Adrenal gland (tissue), 12 donors: ENCODE results near the gene TTC3. TPM values are rescaled to one million over a fixed set of nuclear protein-coding genes. Genes with fewer than 3 reads are reported as not detected.

Source experiments
- DNase-seq, 7 donors: peaks; one replicate each; pipeline ENCODE4 v3.0.0-alpha.2; 2019 to 2020
- H3K27ac ChIP-seq, 5 donors: fragments of 200-600 bp; sonication (generic) in 4 of 5; 1 replicate in 3 of 5; 2 replicates in 2 of 5; pipeline versions ENCODE4 v1.5.1 to v1.8.0; 2016 to 2020; ENCODE audit warnings: mild to moderate bottlenecking in 1 of 5
- H3K27me3 ChIP-seq: fragments of 200-600 bp; 2 replicates; pipeline ENCODE4 v1.8.0; 2021
- H3K36me3 ChIP-seq, 2 donors: fragments of 200-600 bp; replicated peaks in 1 of 2; 1 replicate in 1 of 2; 2 replicates in 1 of 2; pipeline versions ENCODE4 v1.5.1 to v1.8.0; 2018 to 2022
- H3K4me1 ChIP-seq, 2 donors: fragments of 200-600 bp; replicated peaks in 1 of 2; 1 replicate in 1 of 2; 2 replicates in 1 of 2; pipeline versions ENCODE4 v1.5.1 to v1.8.0; 2018 to 2021
- H3K4me3 ChIP-seq, 4 donors: fragments of 200-600 bp; sonication (generic) in 3 of 4; one replicate each; pipeline ENCODE4 v1.5.1; 2016 to 2018
- H3K9me3 ChIP-seq, 3 donors: fragments of 200-600 bp; sonication (generic) in 1 of 3; replicated peaks in 1 of 3; 1 replicate in 2 of 3; 2 replicates in 1 of 3; pipeline versions ENCODE4 v1.5.1 to v1.8.0; 2016 to 2021
- POLR2A ChIP-seq, 2 donors: fragments of 450-650 bp; IDR thresholded peaks; one replicate each; pipeline ENCODE4 v1.6.1; 2017; ENCODE audit warnings: antibody characterized with exemption in 2 of 2, mild to moderate bottlenecking in 2 of 2, moderate library complexity in 1 of 2
- WGBS, 4 donors: extraction: QIAGEN DNeasy Blood & Tissue Kit in 2 of 4; methylation state at CpG; one replicate each; pipeline versions ENCODE4 v1.1.5 to v1.1.7; 2013 to 2017; 5-methylcytosine and 5-hydroxymethylcytosine counted together
- intact Hi-C, 2 donors: fragments of 100-400 bp; cut with DNase I; formaldehyde crosslinking; loops; one replicate each; pipeline versions ENCODE4 v1.14.1 to v1.15.0; 2022 to 2023
- polyA plus RNA-seq, 3 donors: library from polyadenylated mRNA; stranded (reverse); fragments of 200-250 nt in 2 of 3; fragments of 350-450 nt in 1 of 3; fragmentation: Illumina TruSeq in 1 of 3; extraction: RNeasy Lipid Tissue Mini Kit (QIAGEN cat#74804) in 1 of 3; gene quantifications; one replicate each; pipeline ENCODE4 v1.2.3, GENCODE V29; 2013 to 2014
- total RNA-seq, 9 donors: library from RNA; depleted of rRNA in 4 of 9; stranded (reverse); fragments of >200 nt in 4 of 9; fragments of 120-200 nt in 1 of 9; fragmentation: NEBNext Ultra II Directional in 1 of 9; extraction: Animal tissue kit (Norgen Biotek cat#: 25700) in 1 of 9; gene quantifications; one replicate each; pipeline versions ENCODE4 v1.1.0 to v1.2.4, GENCODE V29; 2013 to 2023
- TF ChIP-seq, protein P1 (sequence below), 6 experiments: fragments of 450-650 bp in 4 of 6; fragments of 200-600 bp in 2 of 6; sonication (generic) in 1 of 6; IDR thresholded peaks; 1 replicate in 5 of 6; 2 replicates in 1 of 6; pipeline versions ENCODE4 v1.5.1 to v1.8.0; 2016 to 2021; ENCODE audit warnings: antibody characterized with exemption in 6 of 6, mild to moderate bottlenecking in 2 of 6, moderate library complexity in 1 of 6
- donor health status: healthy with polysubstance abuse.
- donor health status: Bipolar disorder and iron deficiency.
- donor health status: DM: yes; HTN: yes; CAD: no.
- donor health status: DM: no; HTN: no; CAD: no.
- donor health status: DM: no; HTN: no; CAD: no.
- donor health status: DM: yes; HTN: yes; CAD: no.

Gene TTC3
- total and polyA plus RNA-seq, 12 donors, result 37.9 to 286 (median 136) TPM

DNA sequence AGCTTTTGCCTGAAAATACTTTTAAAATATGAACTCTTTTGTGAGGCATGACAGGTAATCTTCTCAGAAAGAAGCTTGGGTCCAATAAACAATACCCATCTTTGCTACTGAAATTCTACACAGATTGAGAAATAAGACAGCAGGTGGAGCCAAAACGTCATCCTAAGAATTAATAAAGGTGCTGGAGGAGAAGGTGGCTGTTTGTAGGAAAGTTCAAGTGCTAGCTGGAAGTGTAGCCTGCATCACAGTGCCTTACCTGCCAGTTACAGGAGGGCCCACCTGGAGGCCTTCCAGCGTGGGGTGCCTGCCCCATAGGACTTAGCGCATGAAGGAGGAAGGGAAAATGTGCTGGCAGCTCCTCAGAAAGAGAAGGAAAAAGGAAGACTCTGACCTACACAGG is 93.7 kb downstream of the TTC3 start:
- 29 to 77% (median 53%) methylated on average over 3 of the region's 3 CpGs for WGBS, 4 donors
- Histone ChIP-seq H3K36me3 (peaks cover 0 to 34% of the 10 kb centered on the region in 2 donors), H3K9me3 (no peaks in the 10 kb centered on the region), H3K4me1 (peaks cover 0 to 5% of the 10 kb centered on the region in 2 donors), H3K27ac (no peak overlapping the region), H3K4me3 (no peak overlapping the region), H3K27me3 (no peaks in the 10 kb centered on the region)
- TF ChIP-seq, protein P1, sequence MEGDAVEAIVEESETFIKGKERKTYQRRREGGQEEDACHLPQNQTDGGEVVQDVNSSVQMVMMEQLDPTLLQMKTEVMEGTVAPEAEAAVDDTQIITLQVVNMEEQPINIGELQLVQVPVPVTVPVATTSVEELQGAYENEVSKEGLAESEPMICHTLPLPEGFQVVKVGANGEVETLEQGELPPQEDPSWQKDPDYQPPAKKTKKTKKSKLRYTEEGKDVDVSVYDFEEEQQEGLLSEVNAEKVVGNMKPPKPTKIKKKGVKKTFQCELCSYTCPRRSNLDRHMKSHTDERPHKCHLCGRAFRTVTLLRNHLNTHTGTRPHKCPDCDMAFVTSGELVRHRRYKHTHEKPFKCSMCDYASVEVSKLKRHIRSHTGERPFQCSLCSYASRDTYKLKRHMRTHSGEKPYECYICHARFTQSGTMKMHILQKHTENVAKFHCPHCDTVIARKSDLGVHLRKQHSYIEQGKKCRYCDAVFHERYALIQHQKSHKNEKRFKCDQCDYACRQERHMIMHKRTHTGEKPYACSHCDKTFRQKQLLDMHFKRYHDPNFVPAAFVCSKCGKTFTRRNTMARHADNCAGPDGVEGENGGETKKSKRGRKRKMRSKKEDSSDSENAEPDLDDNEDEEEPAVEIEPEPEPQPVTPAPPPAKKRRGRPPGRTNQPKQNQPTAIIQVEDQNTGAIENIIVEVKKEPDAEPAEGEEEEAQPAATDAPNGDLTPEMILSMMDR (IDR thresholded peaks at IDR 0.05), result peak in 2 of 6 experiments; percentile 15 to 19
- no peak for TF ChIP-seq POLR2A (IDR thresholded peaks at IDR 0.05)
- intact Hi-C loops, result no loop called here
- DNase-seq, result no peak

- Histone ChIP-seq H3K27me3 (no peaks in the 10 kb centered on the region), H3K27ac (no peak overlapping the region), H3K36me3 (peaks cover 0 to 23% of the 10 kb centered on the region in 2 donors), H3K4me3 (no peak overlapping the region), H3K4me1 (peaks cover 0 to 5% of the 10 kb centered on the region in 2 donors), H3K9me3 (no peaks in the 10 kb centered on the region)
- intact Hi-C loops, result no loop called here
- DNase-seq, result no peak
- WGBS, 4 donors, result 91 to 100% (median 95%) methylated on average over 4 of the region's 4 CpGs
- no peak for TF ChIP-seq POLR2A (IDR thresholded peaks at IDR 0.05)
Measured at GRCh38 chr21:37168666-37169065, 95.6 kb downstream of the TTC3 start.

- Histone ChIP-seq H3K9me3 (no peaks in the 10 kb centered on the region), H3K4me3 (no peak overlapping the region), H3K27me3 (no peaks in the 10 kb centered on the region), H3K4me1 (no peaks in the 10 kb centered on the region), H3K27ac (no peak overlapping the region), H3K36me3 (peaks cover 0 to 33% of the 10 kb centered on the region in 2 donors)
- TF ChIP-seq, protein P1 (IDR thresholded peaks at IDR 0.05), result no peak
- no peak for TF ChIP-seq POLR2A (IDR thresholded peaks at IDR 0.05)
- DNase-seq, result no peak
- WGBS, 4 donors, result 87 to 92% (median 92%) methylated on average over 3 of the region's 3 CpGs
- intact Hi-C loops, result no loop called here
Measured at GRCh38 chr21:37172646-37173045, 99.6 kb downstream of the TTC3 start.

DNA sequence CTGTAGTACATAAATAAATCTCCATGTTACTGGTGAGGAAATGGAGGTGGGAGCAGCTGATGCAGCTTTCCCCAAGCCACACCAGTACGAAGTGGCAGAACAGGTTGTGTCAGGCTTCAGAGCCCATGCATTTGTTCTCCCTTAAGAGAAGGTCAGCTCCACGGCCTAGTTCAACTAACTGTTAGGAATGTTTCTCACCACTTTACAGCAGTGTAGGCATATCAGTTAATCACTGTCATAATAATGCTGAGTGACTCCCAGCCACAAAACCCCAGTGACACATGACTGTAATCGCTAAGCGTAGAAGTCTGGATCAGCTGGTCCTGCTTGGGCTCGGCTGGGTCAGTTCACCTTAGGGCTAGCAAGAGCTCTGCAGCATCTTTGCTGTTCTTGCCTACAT is 103.7 kb downstream of the TTC3 start:
- Histone ChIP-seq H3K36me3 (peaks cover 0 to 34% of the 10 kb centered on the region in 2 donors), H3K4me1 (no peaks in the 10 kb centered on the region), H3K9me3 (no peaks in the 10 kb centered on the region), H3K27me3 (no peaks in the 10 kb centered on the region), H3K4me3 (no peak overlapping the region), H3K27ac (no peak overlapping the region)
- intact Hi-C loops, result no loop called here
- 85 to 98% (median 92%) methylated on average over 5 of the region's 5 CpGs for WGBS, 4 donors
- no peak for DNase-seq
- TF ChIP-seq POLR2A (IDR thresholded peaks at IDR 0.05), result no peak
- TF ChIP-seq, protein P1 (IDR thresholded peaks at IDR 0.05), result no peak

DNA sequence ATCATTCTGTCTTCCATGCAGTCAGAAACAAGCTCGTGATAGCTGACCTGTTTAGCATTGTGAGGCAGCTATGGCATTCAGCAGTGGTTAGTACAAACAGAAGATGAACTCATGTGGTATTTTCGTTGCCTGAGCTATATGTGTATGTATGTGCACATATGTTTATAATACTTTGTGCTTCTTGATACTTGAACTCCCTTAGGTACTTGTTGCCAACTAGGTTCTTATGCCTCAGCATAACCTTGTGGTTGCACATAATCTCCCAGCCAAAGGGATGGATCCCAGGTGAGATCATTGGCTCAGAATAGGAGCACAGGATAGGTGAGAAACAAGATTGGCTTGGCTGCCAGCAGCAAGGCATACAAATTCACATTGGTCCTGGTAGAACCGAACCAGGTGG is 108.0 kb downstream of the TTC3 start:
- Histone ChIP-seq H3K9me3 (no peaks in the 10 kb centered on the region), H3K27me3 (no peaks in the 10 kb centered on the region), H3K27ac (no peak overlapping the region), H3K4me3 (no peak overlapping the region), H3K36me3 (peaks cover 0 to 33% of the 10 kb centered on the region in 2 donors), H3K4me1 (no peaks in the 10 kb centered on the region)
- TF ChIP-seq POLR2A (IDR thresholded peaks at IDR 0.05), result no peak
- TF ChIP-seq, protein P1 (IDR thresholded peaks at IDR 0.05), result no peak
- intact Hi-C loops, result no loop called here
- WGBS, 4 donors, result 88 to 99% (median 94%) methylated on average over 3 of the region's 3 CpGs
- DNase-seq, result no peak
